SK-N-SH (cell line): ENCODE measurements around the gene GSE1. TPM values are rescaled to one million over a fixed set of nuclear protein-coding genes. Genes with fewer than 3 reads are reported as not detected.
A peak's percentile ranks its signal among the peaks of the same experiment; 100 is the strongest.

ENCODE experiments used
- CTCF ChIA-PET: fragments of 300-600, 350-600 bp; formaldehyde crosslinking; extraction: SDS; loops from one replicate; lab custom pipeline; 2021; lab: Yijun Ruan, JAX
- POLR2A ChIA-PET: fragments of 350-600 bp; sonication (Branson Sonifier 250); formaldehyde crosslinking; extraction: SDS; loops from one replicate; lab custom pipeline; 2020; ENCODE audit warnings: antibody characterized with exemption, inconsistent platforms; lab: Yijun Ruan, JAX
- DNase-seq: peaks from one replicate; pipeline ENCODE4 v3.0.0; 2012
- H2AFZ ChIP-seq: fragments of 200-600 bp; sonication (generic); 2 replicates; pipeline ENCODE4 v1.8.1; 2016; ENCODE audit warnings: antibody characterized with exemption, mild to moderate bottlenecking, low read depth
- H3F3A ChIP-seq: fragments of 200-600 bp; sonication (generic); replicated peaks from 2 replicates; pipeline ENCODE3; 2016; ENCODE audit warnings: antibody characterized with exemption, mild to moderate bottlenecking; ENCODE audit not compliant: insufficient read depth
- H3K27ac ChIP-seq, 2 experiments: fragments of 200-500 bp in 1 of 2; fragments of 200-600 bp in 1 of 2; sonication (Bioruptor generic) in 1 of 2; sonication (generic), shearing (Covaris generic) in 1 of 2; 2 replicates each; pipeline versions ENCODE4 v1.5.1 to v1.6.1; 2014 to 2016; ENCODE audit warnings: low read depth in 2 of 2, inconsistent platforms in 1 of 2, low read length in 1 of 2, mild to moderate bottlenecking in 1 of 2, mixed read lengths in 1 of 2
- H3K27me3 ChIP-seq: fragments of 200-600 bp; sonication (generic), shearing (Covaris generic); 2 replicates; pipeline ENCODE4 v1.6.1; 2016; ENCODE audit warnings: mixed run types; ENCODE audit not compliant: insufficient read depth
- H3K36me3 ChIP-seq, 2 experiments: fragments of 200-500 bp in 1 of 2; fragments of 200-600 bp in 1 of 2; sonication (Bioruptor generic) in 1 of 2; sonication (generic) in 1 of 2; replicated peaks in 1 of 2; 2 replicates each; pipeline versions ENCODE3 to v1.5.1; 2014 to 2016; ENCODE audit warnings: low read length in 1 of 2, mild to moderate bottlenecking in 1 of 2; ENCODE audit not compliant: insufficient read depth in 2 of 2, control insufficient read depth in 1 of 2
- H3K4me1 ChIP-seq, 2 experiments: fragments of 200-500 bp in 1 of 2; fragments of 200-600 bp in 1 of 2; sonication (Bioruptor generic) in 1 of 2; sonication (generic), shearing (Covaris generic) in 1 of 2; 2 replicates each; pipeline versions ENCODE4 v1.5.1 to v1.6.1; 2014 to 2016; ENCODE audit warnings: low read depth in 1 of 2, low read length in 1 of 2, mixed run types in 1 of 2; ENCODE audit not compliant: insufficient read depth in 2 of 2, control insufficient read depth in 1 of 2
- H3K4me2 ChIP-seq: fragments of 200-600 bp; sonication (generic), shearing (Covaris generic); 2 replicates; pipeline ENCODE4 v1.6.1; 2017; ENCODE audit warnings: mixed run types
- H3K4me3 ChIP-seq, 2 experiments: fragments of 200-500 bp in 1 of 2; fragments of 200-600 bp in 1 of 2; sonication (Bioruptor generic) in 1 of 2; sonication (generic), shearing (Covaris generic) in 1 of 2; 2 replicates each; pipeline versions ENCODE4 v1.5.1 to v1.8.1; 2014 to 2016; ENCODE audit warnings: low read depth in 2 of 2, inconsistent platforms in 1 of 2, low read length in 1 of 2, mild to moderate bottlenecking in 1 of 2, mixed read lengths in 1 of 2, moderate library complexity in 1 of 2
- H3K79me2 ChIP-seq: fragments of 200-600 bp; sonication (generic); 2 replicates; pipeline ENCODE4 v1.8.1; 2017; ENCODE audit warnings: mild to moderate bottlenecking; ENCODE audit not compliant: insufficient read depth
- H3K9ac ChIP-seq: fragments of 200-600 bp; sonication (generic); 2 replicates; pipeline ENCODE4 v1.6.1; 2017; ENCODE audit warnings: mixed run types
- H3K9me2 ChIP-seq: fragments of 200-600 bp; sonication (generic); 2 replicates; pipeline ENCODE4 v1.6.1; 2017; ENCODE audit warnings: mixed run types
- H3K9me3 ChIP-seq: fragments of 200-600 bp; sonication (generic); 2 replicates; pipeline ENCODE4 v1.6.1; 2017; ENCODE audit warnings: mixed run types, mild to moderate bottlenecking, moderate library complexity
- H4K20me1 ChIP-seq: fragments of 200-600 bp; sonication (generic); 2 replicates; pipeline ENCODE4 v1.6.1; 2017; ENCODE audit warnings: mild to moderate bottlenecking, mixed run types; ENCODE audit not compliant: insufficient read depth
- CHD2 ChIP-seq: fragments of 150-350 bp; IDR thresholded peaks from 2 replicates; pipeline ENCODE4 v1.6.1; 2018; ENCODE audit warnings: low read length; ENCODE audit not compliant: partially characterized antibody
- ELF1 ChIP-seq: IDR thresholded peaks from 2 replicates; pipeline ENCODE4 v1.4.0; 2012
- EP300 ChIP-seq, 2 experiments: IDR thresholded peaks; 2 replicates each; pipeline versions ENCODE4 v1.4.0 to v1.6.1; 2012; ENCODE audit warnings: borderline replicate concordance in 1 of 2, low read depth in 1 of 2, low read length in 1 of 2
- EZH2phosphoT487 ChIP-seq: fragments of 200-600 bp; sonication (generic); IDR thresholded peaks from 2 replicates; pipeline ENCODE4 v1.6.1; 2017; ENCODE audit warnings: low read depth, mixed run types, mild to moderate bottlenecking, antibody characterized with exemption, moderate library complexity, borderline replicate concordance
- FOXJ3 ChIP-seq: sonication (generic); formaldehyde crosslinking; IDR thresholded peaks from 2 replicates; pipeline ENCODE4 v1.5.1; 2020; ENCODE audit warnings: mild to moderate bottlenecking, missing genetic modification reagents
- GABPA ChIP-seq: IDR thresholded peaks from 2 replicates; pipeline ENCODE4 v1.4.0; 2012; ENCODE audit warnings: low read depth, mild to moderate bottlenecking
- GATA2 ChIP-seq: sonication (generic); formaldehyde crosslinking; IDR thresholded peaks from 2 replicates; pipeline ENCODE4 v1.5.0; 2020; ENCODE audit warnings: mild to moderate bottlenecking, missing genetic modification reagents
- MXI1 ChIP-seq: IDR thresholded peaks from 2 replicates; pipeline ENCODE4 v1.6.1; 2012; ENCODE audit warnings: mild to moderate bottlenecking, low read depth, low read length, improper control_type of control experiment
- NFIC ChIP-seq: IDR thresholded peaks from 2 replicates; pipeline ENCODE4 v1.4.0; 2012; ENCODE audit warnings: borderline replicate concordance
- NRF1 ChIP-seq: IDR thresholded peaks from 2 replicates; pipeline ENCODE4 v1.6.1; 2012; ENCODE audit warnings: low read depth, mild to moderate bottlenecking, low read length
- RAD21 ChIP-seq: IDR thresholded peaks from 2 replicates; pipeline ENCODE4 v1.6.1; 2012; ENCODE audit warnings: mild to moderate bottlenecking, low read length
- SIN3A ChIP-seq: IDR thresholded peaks from 2 replicates; pipeline ENCODE4 v1.6.1; 2012; ENCODE audit warnings: low read depth, mild to moderate bottlenecking, low read length, moderate library complexity, borderline replicate concordance
- SMC3 ChIP-seq: IDR thresholded peaks from 2 replicates; pipeline ENCODE4 v1.6.1; 2012; ENCODE audit warnings: low read depth, low read length, improper control_type of control experiment
- TCF12 ChIP-seq: IDR thresholded peaks from 2 replicates; pipeline ENCODE4 v1.4.0; 2012
- TEAD4 ChIP-seq: IDR thresholded peaks from 2 replicates; pipeline ENCODE4 v1.4.0; 2012; ENCODE audit warnings: mild to moderate bottlenecking, borderline replicate concordance; ENCODE audit not compliant: insufficient read depth
- WGBS: methylation state at CpG from one replicate; pipeline ENCODE4 v1.1.6; 2017; ENCODE audit warnings: low lambda C conversion rate; 5-methylcytosine and 5-hydroxymethylcytosine counted together
- polyA plus RNA-seq, 3 experiments: library from polyadenylated mRNA; depleted of rRNA; stranded (reverse); fragments of >200 nt; gene quantifications; 2 replicates each; pipeline ENCODE4 v1.2.3, GENCODE V29; 2012
- TF ChIP-seq, protein P1 (sequence below): IDR thresholded peaks from 2 replicates; pipeline ENCODE4 v1.4.0; 2012; ENCODE audit warnings: low read depth
- TF ChIP-seq, protein P2 (sequence below): IDR thresholded peaks from 2 replicates; pipeline ENCODE4; 2012
- TF ChIP-seq, protein P3 (sequence below): IDR thresholded peaks from 2 replicates; pipeline ENCODE4 v1.4.0; 2012; ENCODE audit warnings: low read depth, borderline replicate concordance
- TF ChIP-seq, protein P4 (sequence below): IDR thresholded peaks from 2 replicates; pipeline ENCODE4 v1.6.1; 2012; ENCODE audit warnings: mild to moderate bottlenecking, low read depth, low read length, moderate library complexity
- TF ChIP-seq, protein P5 (sequence below): fragments of 200-600 bp; sonication (generic); IDR thresholded peaks from 2 replicates; pipeline ENCODE4 v1.6.1; 2017; ENCODE audit warnings: antibody characterized with exemption, mild to moderate bottlenecking, moderate library complexity

The GSE1 gene
- polyA plus RNA-seq, 1 of the 3 experiments (the other 2 are of a cell fraction): 26.5 TPM

DNA sequence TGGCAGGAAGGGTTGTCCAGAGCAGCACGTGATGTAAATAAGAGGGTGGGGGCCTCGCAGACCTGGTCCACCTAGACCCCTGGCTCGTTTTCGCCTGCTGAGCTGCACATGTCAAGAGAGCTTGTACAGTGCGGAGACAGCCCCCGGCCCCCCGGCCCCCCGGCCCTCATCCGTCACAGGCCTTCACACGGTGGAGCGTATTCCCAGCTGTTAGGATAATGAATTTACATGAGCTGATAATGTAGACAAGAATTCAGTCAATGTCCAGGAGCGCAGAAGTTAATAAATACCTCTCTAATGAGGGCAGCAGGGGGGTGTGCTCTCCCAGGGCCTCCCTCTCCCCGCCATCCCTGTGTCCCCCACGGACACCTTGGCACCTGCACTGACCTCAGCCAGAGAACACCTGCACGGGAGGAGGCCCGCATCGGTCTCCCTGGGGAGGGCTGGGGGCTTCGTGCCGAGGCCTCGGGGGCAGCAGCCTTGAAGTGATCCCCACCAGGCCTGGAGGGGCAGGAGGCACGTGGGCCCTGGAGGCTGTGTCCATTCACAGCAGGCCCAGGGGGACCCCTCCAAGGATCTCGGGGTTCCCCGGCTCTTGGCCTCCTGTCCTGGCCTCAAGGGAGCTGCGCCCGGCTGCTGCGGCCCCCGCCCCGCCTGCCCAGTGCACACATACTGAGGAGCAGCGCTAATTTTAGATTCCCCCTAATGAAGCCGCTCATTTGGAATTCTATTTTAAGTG, 14.6 kb downstream of the GSE1 start:
- DNase-seq: no peak
- CTCF ChIA-PET: interaction anchor here (0.8 to 10.3 kb wide), 5 partner anchors 9 to 258 kb away, joined by 3 to 106 read pairs (median 13); partner anchors contain the start of gene GSE1
- Histone ChIP-seq H3K9me3 (no peaks in the 10 kb centered on the region), H3F3A (no peaks in the 10 kb centered on the region), H2AFZ (no peak overlapping the region), H4K20me1 (peaks cover 99% of the 10 kb centered on the region), H3K4me3 (no peak overlapping the region)
- 98% methylated on average over 14 of the region's 30 CpGs for WGBS
- no peak for TF ChIP-seq CHD2
- TF ChIP-seq TCF12: no peak
- TF ChIP-seq, protein P1, sequence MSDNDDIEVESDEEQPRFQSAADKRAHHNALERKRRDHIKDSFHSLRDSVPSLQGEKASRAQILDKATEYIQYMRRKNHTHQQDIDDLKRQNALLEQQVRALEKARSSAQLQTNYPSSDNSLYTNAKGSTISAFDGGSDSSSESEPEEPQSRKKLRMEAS: no peak
- TF ChIP-seq, protein P2, sequence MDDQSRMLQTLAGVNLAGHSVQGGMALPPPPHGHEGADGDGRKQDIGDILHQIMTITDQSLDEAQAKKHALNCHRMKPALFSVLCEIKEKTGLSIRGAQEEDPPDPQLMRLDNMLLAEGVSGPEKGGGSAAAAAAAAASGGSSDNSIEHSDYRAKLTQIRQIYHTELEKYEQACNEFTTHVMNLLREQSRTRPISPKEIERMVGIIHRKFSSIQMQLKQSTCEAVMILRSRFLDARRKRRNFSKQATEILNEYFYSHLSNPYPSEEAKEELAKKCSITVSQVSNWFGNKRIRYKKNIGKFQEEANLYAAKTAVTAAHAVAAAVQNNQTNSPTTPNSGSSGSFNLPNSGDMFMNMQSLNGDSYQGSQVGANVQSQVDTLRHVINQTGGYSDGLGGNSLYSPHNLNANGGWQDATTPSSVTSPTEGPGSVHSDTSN: no peak
- TF ChIP-seq GABPA: no peak
- TF ChIP-seq NRF1: no peak
- no peak for TF ChIP-seq EZH2phosphoT487
- no peak for TF ChIP-seq NFIC
- no peak for TF ChIP-seq RAD21
- TF ChIP-seq TEAD4: no peak
- TF ChIP-seq ELF1: no peak
- TF ChIP-seq, protein P3, sequence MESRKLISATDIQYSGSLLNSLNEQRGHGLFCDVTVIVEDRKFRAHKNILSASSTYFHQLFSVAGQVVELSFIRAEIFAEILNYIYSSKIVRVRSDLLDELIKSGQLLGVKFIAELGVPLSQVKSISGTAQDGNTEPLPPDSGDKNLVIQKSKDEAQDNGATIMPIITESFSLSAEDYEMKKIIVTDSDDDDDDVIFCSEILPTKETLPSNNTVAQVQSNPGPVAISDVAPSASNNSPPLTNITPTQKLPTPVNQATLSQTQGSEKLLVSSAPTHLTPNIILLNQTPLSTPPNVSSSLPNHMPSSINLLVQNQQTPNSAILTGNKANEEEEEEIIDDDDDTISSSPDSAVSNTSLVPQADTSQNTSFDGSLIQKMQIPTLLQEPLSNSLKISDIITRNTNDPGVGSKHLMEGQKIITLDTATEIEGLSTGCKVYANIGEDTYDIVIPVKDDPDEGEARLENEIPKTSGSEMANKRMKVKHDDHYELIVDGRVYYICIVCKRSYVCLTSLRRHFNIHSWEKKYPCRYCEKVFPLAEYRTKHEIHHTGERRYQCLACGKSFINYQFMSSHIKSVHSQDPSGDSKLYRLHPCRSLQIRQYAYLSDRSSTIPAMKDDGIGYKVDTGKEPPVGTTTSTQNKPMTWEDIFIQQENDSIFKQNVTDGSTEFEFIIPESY: no peak
- TF ChIP-seq SIN3A: no peak
- TF ChIP-seq, protein P4, sequence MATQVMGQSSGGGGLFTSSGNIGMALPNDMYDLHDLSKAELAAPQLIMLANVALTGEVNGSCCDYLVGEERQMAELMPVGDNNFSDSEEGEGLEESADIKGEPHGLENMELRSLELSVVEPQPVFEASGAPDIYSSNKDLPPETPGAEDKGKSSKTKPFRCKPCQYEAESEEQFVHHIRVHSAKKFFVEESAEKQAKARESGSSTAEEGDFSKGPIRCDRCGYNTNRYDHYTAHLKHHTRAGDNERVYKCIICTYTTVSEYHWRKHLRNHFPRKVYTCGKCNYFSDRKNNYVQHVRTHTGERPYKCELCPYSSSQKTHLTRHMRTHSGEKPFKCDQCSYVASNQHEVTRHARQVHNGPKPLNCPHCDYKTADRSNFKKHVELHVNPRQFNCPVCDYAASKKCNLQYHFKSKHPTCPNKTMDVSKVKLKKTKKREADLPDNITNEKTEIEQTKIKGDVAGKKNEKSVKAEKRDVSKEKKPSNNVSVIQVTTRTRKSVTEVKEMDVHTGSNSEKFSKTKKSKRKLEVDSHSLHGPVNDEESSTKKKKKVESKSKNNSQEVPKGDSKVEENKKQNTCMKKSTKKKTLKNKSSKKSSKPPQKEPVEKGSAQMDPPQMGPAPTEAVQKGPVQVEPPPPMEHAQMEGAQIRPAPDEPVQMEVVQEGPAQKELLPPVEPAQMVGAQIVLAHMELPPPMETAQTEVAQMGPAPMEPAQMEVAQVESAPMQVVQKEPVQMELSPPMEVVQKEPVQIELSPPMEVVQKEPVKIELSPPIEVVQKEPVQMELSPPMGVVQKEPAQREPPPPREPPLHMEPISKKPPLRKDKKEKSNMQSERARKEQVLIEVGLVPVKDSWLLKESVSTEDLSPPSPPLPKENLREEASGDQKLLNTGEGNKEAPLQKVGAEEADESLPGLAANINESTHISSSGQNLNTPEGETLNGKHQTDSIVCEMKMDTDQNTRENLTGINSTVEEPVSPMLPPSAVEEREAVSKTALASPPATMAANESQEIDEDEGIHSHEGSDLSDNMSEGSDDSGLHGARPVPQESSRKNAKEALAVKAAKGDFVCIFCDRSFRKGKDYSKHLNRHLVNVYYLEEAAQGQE: no peak
- TF ChIP-seq, protein P5, sequence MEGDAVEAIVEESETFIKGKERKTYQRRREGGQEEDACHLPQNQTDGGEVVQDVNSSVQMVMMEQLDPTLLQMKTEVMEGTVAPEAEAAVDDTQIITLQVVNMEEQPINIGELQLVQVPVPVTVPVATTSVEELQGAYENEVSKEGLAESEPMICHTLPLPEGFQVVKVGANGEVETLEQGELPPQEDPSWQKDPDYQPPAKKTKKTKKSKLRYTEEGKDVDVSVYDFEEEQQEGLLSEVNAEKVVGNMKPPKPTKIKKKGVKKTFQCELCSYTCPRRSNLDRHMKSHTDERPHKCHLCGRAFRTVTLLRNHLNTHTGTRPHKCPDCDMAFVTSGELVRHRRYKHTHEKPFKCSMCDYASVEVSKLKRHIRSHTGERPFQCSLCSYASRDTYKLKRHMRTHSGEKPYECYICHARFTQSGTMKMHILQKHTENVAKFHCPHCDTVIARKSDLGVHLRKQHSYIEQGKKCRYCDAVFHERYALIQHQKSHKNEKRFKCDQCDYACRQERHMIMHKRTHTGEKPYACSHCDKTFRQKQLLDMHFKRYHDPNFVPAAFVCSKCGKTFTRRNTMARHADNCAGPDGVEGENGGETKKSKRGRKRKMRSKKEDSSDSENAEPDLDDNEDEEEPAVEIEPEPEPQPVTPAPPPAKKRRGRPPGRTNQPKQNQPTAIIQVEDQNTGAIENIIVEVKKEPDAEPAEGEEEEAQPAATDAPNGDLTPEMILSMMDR: no peak
- TF ChIP-seq MXI1: no peak
- no peak for TF ChIP-seq FOXJ3 (CRISPR knock-in tag)
- no peak for TF ChIP-seq SMC3
- TF ChIP-seq GATA2 (CRISPR knock-in tag): no peak
- TF ChIP-seq EP300 (IDR thresholded peaks at IDR 0.05; ENCODE audit: borderline replicate concordance in 1 of 2, low read depth in 1 of 2, low read length in 1 of 2): no peak
- TF ChIP-seq, all 33 proteins: peak for 0
- H3K36me3 ChIP-seq: peaks cover 0 to 11% of the 10 kb centered on the region in 2 experiments
- peak overlapping the region in 1 of 2 experiments; percentile 97; a peak in 2 of 4 replicates for H3K27ac ChIP-seq
- H3K27me3 ChIP-seq: no peaks in the 10 kb centered on the region
- POLR2A ChIA-PET: interaction anchor here (0.8 kb wide), 1 partner anchor 46 kb away, joined by 3 read pairs; no protein-coding TSS in a partner anchor
- no peak overlapping the region for H3K4me2 ChIP-seq
- H3K9me2 ChIP-seq: no peaks in the 10 kb centered on the region
- H3K79me2 ChIP-seq: peaks cover 73% of the 10 kb centered on the region
- H3K4me1 ChIP-seq: peaks cover 6 to 80% of the 10 kb centered on the region in 2 experiments; a peak in 3 of 4 replicates
- no peak overlapping the region for H3K9ac ChIP-seq
